NCI-H2196 treated with DMSO at 0.1 percent for 48 hours (cell line): Measurements from ENCODE around the gene SDC3.

Experiments used
- DNase-seq: peaks from one replicate; lab custom pipeline; 2025; ENCODE audit not compliant: unreplicated experiment; lab: John Stamatoyannopoulos, UW

SDC3 gene

DNA sequence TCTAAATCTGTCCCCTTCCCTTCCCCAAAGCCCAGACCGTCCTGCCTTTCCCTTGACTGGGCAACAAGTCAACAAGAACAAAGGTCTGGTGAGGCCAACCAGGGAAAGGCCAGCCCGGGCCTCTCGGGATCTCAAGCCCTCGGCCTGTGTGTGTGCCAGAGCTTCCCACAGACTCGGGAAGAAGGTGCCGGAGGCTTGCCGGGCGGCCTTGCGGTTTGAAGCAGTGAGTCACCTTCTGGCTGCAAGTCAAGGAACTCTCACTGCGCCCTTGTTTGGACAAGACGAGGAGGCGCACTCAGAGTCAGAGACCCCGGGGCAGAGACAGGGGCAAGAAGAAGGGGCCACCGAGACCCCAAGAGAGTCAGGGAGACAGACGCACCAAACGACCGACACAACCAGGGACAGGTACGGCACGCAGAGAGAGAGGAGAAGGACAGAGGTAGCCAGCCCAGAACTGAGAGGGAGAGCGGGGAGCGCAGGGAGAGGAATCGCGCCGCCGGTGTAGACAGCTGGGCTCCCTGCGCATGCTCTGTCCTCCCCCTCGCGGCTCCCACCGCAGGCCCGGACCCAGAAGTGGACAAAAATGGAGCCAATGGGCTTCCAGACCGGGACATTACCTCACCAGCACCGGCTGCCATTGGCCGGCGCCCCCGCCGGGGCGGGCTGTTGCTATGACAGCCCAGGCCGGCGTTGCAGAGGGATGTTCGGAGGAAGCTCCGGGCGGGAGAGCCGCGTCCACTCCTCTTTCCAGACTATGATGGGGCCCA is 84.4 kb downstream of the SDC3 start:
- peak; percentile 97 for DNase-seq

DNA sequence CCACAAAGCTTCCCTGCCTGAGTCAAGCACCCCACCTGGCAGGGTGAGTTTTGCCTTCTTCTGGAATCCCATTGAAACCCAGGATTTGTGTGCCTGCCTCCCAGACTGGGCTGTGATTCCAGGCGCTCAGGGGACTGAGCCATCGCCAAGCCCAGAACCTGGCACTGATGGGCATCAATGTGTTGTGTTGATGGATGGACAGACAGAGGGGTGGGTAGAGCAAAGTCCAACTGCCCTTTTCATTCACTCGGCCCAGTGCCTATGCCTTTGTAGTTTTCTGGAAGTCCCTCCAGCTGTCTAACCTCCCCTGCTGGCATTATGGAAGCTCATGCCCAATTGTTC is 85.0 kb downstream of the SDC3 start:
- no peak for DNase-seq

DNA sequence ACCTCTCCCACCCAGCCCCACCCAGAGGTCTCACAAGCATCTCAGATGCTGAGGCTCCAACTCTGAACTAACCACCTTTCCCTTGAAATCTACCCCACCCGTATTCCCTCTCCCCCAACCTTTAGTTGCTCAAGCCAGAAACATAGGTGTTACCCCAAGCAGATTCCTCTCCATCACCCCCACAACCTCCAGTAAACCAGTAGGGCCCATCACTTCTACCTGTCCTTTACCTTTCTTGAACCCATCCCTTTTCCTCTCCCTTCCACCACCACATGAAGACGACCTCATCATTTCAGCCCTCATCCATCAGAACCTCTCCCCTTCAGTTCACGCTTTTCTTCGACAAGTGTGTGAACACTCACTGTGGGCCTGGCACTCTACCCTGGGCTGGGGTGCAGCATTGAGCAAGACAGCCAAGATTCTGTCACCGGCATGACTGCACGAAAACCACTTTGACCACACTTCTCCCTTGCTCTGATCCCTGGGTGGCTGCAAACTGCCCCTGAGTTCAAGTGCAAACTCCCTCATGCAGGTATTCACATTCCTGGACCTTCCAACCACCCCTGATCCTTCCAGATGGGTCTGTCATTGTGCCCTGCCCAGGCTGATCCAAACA is 85.5 kb downstream of the SDC3 start:
- no peak for DNase-seq

DNA sequence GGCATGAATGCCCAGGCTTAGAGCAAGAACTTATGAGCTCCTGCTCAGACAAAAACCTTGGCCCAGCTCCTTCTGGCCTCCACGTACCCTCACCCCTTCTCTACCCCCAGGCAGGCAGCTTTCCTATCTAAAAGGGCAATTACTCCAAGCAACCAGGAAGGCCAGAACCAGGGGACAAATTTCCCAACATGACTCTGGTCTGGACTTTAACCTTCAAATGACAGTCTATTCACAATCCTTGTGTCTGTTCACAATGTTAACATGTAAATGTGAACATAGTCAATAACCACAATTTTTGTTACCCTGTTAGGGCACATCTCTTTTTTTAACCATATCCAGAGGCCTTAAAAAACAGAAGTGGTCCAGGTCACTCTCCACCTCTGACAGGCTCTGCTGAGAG is 86.6 kb downstream of the SDC3 start:
- no peak for DNase-seq

DNA sequence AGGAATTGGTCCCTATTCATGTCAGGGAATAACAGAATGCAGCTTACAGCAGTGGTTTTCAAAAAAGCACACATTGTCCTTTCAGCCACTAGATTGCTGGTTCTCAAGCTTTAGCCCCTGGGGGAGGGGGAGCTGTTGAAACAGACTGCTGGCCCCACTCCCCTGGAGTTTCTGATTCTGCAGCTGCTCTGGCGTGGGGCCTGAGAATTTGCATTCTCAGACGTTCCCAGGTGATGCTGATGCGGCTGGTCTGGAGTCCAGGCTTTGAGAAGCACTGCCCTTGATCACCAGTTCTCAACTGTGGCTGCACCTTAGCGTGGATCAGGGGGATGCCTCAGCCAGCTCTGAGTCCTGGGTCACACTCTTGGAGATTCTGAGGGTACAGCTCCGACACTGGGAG is 88.3 kb downstream of the SDC3 start:
- no peak for DNase-seq
